Suprapubic skin (tissue), 4 donors: ENCODE results near the gene HIGD1A. TPM values are rescaled to one million over a fixed set of nuclear protein-coding genes. Genes with fewer than 3 reads are reported as not detected.

ENCODE experiments used
- DNase-seq, 2 donors: peaks; one replicate each; pipeline ENCODE4 v3.0.0-alpha.2; 2019; ENCODE audit warnings: low spot score in 2 of 2
- H3K27ac ChIP-seq: fragments of 200-600 bp; sonication (generic); one replicate; pipeline ENCODE4 v1.5.1; 2019
- H3K27me3 ChIP-seq: fragments of 200-600 bp; sonication (generic); one replicate; pipeline ENCODE4 v1.5.1; 2019
- H3K36me3 ChIP-seq: fragments of 200-600 bp; sonication (generic); one replicate; pipeline ENCODE4 v1.5.1; 2019
- H3K4me1 ChIP-seq: fragments of 200-600 bp; sonication (generic); one replicate; pipeline ENCODE4 v1.5.1; 2019
- H3K4me3 ChIP-seq: fragments of 200-600 bp; sonication (generic); one replicate; pipeline ENCODE4 v1.5.1; 2019; ENCODE audit warnings: mild to moderate bottlenecking
- H3K9me3 ChIP-seq: fragments of 200-600 bp; sonication (generic); one replicate; pipeline ENCODE4 v1.5.1; 2019
- EP300 ChIP-seq: sonication (generic); formaldehyde crosslinking; IDR thresholded peaks from one replicate; pipeline ENCODE4 v1.6.1; 2017; ENCODE audit warnings: antibody characterized with exemption
- POLR2A ChIP-seq, 2 donors: fragments of 450-650 bp; IDR thresholded peaks; one replicate each; pipeline ENCODE4 v1.6.1; 2017; ENCODE audit warnings: antibody characterized with exemption in 2 of 2, mild to moderate bottlenecking in 2 of 2, moderate library complexity in 2 of 2
- POLR2AphosphoS5 ChIP-seq, 3 donors: sonication (generic); formaldehyde crosslinking; IDR thresholded peaks; one replicate each; pipeline ENCODE4 v1.6.1; 2017; ENCODE audit warnings: antibody characterized with exemption in 3 of 3
- WGBS: methylation state at CpG from one replicate; pipeline ENCODE4 v1.1.5; 2018; 5-methylcytosine and 5-hydroxymethylcytosine counted together
- total RNA-seq, 4 donors: library from RNA; depleted of rRNA; stranded (reverse); fragments of >200 nt; gene quantifications; one replicate each; pipeline ENCODE4 v1.1.0, GENCODE V29; 2016
- TF ChIP-seq, protein P1 (sequence below), 2 donors: fragments of 200-600 bp in 1 of 2; fragments of 450-650 bp in 1 of 2; sonication (generic) in 1 of 2; IDR thresholded peaks; one replicate each; pipeline ENCODE4 v1.5.1; 2016 to 2019; ENCODE audit warnings: antibody characterized with exemption in 2 of 2, mild to moderate bottlenecking in 1 of 2, moderate library complexity in 1 of 2

HIGD1A gene
- total RNA-seq, 4 donors from 2014 or later: 46.8 to 91.9 (median 81.4) TPM

DNA sequence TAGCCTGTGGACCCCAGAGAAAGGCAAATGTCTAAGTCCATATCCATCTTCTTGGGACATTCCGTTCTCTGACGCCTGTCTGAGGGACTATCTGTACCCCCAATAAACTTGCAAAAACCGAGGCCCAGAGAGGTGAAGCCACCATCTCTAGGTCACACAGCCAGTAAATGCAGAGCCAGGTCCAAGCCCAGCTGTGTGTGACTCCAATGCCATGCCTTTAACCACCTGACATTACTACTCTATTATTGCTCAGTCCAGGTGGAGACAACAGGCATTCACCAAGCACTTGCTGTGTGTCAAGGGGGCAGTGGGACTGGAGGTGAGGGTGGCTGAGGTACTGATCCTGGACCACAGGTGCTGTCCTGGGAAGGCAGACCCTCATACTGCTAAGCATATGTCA is 46.0 kb upstream of the HIGD1A start:
- WGBS: 88% methylated on average over 3 of the region's 3 CpGs

DNA sequence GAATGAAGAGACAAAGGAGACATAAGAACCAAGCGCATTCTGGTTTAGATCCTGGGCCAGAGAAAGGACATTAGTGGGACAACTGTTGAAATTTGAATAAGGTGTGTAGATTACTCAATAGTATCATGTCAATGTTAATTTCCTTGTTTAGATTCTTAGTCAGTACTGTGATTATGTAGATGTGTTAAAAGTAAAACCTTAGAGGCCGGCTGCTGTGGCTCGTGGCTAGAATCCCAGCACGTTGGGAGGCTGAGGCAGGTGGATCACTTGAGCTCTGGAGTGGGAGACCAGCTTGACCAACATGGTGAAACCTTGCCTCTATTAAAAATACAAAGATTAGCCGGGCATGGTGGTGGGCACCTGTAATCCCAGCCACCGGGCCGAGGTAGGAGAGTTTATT is 44.7 kb upstream of the HIGD1A start:
- Histone ChIP-seq H3K4me3 (no peak overlapping the region), H3K36me3 (no peaks in the 10 kb centered on the region), H3K27me3 (no peaks in the 10 kb centered on the region), H3K9me3 (no peaks in the 10 kb centered on the region), H3K4me1 (peaks cover 29% of the 10 kb centered on the region), H3K27ac (no peak overlapping the region)
- TF ChIP-seq POLR2AphosphoS5 (IDR thresholded peaks at IDR 0.05) (no peak), POLR2A (IDR thresholded peaks at IDR 0.05) (no peak), EP300 (no peak)
- TF ChIP-seq, protein P1, sequence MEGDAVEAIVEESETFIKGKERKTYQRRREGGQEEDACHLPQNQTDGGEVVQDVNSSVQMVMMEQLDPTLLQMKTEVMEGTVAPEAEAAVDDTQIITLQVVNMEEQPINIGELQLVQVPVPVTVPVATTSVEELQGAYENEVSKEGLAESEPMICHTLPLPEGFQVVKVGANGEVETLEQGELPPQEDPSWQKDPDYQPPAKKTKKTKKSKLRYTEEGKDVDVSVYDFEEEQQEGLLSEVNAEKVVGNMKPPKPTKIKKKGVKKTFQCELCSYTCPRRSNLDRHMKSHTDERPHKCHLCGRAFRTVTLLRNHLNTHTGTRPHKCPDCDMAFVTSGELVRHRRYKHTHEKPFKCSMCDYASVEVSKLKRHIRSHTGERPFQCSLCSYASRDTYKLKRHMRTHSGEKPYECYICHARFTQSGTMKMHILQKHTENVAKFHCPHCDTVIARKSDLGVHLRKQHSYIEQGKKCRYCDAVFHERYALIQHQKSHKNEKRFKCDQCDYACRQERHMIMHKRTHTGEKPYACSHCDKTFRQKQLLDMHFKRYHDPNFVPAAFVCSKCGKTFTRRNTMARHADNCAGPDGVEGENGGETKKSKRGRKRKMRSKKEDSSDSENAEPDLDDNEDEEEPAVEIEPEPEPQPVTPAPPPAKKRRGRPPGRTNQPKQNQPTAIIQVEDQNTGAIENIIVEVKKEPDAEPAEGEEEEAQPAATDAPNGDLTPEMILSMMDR (IDR thresholded peaks at IDR 0.05): no peak
- no peak for DNase-seq
- 95% methylated on average over 7 of the region's 7 CpGs for WGBS

More for the DNA sequence above, 46.0 kb upstream of the HIGD1A start:
- no peaks in the 10 kb centered on the region for H3K27me3 ChIP-seq
- H3K36me3 ChIP-seq: no peaks in the 10 kb centered on the region
- no peaks in the 10 kb centered on the region for H3K9me3 ChIP-seq
- TF ChIP-seq POLR2A (IDR thresholded peaks at IDR 0.05): no peak
- TF ChIP-seq POLR2AphosphoS5 (IDR thresholded peaks at IDR 0.05): no peak
- TF ChIP-seq, protein P1 (IDR thresholded peaks at IDR 0.05): no peak
- peaks cover 24% of the 10 kb centered on the region for H3K4me1 ChIP-seq
- no peak overlapping the region for H3K27ac ChIP-seq
- H3K4me3 ChIP-seq: no peak overlapping the region
- no peak for DNase-seq

DNA sequence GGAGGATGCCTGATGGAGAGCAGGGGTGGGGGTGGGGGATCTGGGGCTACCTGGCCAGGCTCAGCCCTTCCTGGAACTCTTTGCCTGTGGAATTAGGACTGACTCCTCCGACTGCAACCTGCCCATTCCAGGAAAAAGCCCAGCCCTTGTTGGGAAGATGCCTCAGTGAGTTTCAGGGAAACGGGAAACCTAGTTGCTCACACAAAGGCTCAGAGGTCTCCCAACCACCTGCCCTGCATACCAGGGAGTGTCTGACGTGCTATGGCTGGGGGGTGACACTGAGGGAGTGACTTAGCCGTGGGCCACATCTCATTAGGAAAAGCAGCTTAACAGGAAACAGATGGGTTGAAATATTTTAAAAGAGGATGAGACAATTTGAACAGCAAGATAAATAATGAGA is 43.4 kb upstream of the HIGD1A start:
- TF ChIP-seq POLR2AphosphoS5 (IDR thresholded peaks at IDR 0.05): no peak
- TF ChIP-seq, protein P1 (IDR thresholded peaks at IDR 0.05): no peak
- Histone ChIP-seq H3K9me3 (no peaks in the 10 kb centered on the region), H3K36me3 (no peaks in the 10 kb centered on the region), H3K27me3 (no peaks in the 10 kb centered on the region), H3K27ac (peak overlapping the region; percentile 67), H3K4me3 (no peak overlapping the region), H3K4me1 (peaks cover 32% of the 10 kb centered on the region)
- WGBS: 46% methylated on average over 4 of the region's 4 CpGs
- DNase-seq: peak in 1 of 2 donors; percentile 76

DNA sequence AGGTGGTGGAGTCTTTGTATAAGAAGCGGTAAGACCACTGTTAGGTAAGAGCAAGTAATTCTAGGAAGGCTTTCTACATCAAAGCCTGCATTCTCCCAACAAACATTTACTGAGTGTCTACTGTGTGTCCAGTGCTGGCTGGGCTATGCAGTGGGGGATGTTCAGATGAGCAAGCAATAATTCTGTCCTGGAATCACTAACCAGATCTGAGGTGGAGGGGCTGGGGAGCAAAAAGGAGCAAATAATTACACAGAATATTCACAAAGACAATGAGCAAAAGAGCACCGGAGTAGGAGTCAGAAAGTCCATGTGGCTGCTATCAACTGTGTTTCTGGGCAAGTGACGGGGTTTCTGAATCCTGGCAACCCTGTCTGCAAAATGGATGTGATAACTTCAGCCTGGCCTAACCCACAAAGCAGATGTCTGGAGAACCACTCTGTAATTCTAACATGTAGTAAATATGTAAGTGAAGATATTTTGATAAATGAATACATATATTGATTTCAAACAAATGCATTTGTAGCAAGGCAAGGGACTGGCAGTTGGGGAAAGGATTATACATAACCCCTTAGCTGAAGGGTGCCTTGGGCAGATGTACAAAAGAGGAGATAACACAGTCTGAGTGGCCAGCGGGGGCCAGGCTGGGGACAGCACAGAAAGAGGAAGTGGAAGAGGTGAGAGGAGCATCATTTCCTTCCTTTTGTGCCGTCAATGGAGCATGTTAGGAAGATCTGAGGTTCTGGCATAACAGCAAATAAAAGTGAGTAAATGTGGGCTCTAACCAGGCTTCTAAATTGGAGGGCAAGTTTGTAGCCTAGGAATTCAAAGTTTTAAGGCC is 42.6 kb upstream of the HIGD1A start:
- TF ChIP-seq, protein P1 (IDR thresholded peaks at IDR 0.05): no peak
- TF ChIP-seq EP300 (no peak), POLR2A (IDR thresholded peaks at IDR 0.05) (no peak), POLR2AphosphoS5 (IDR thresholded peaks at IDR 0.05) (no peak)
- WGBS: 50% methylated on average over 5 of the region's 5 CpGs
- H3K9me3 ChIP-seq: no peaks in the 10 kb centered on the region
- no peak for DNase-seq
- H3K4me3 ChIP-seq: no peak overlapping the region
- H3K36me3 ChIP-seq: no peaks in the 10 kb centered on the region
- peak overlapping the region; percentile 67 for H3K27ac ChIP-seq
- H3K4me1 ChIP-seq: peaks cover 28% of the 10 kb centered on the region
- no peaks in the 10 kb centered on the region for H3K27me3 ChIP-seq

DNA sequence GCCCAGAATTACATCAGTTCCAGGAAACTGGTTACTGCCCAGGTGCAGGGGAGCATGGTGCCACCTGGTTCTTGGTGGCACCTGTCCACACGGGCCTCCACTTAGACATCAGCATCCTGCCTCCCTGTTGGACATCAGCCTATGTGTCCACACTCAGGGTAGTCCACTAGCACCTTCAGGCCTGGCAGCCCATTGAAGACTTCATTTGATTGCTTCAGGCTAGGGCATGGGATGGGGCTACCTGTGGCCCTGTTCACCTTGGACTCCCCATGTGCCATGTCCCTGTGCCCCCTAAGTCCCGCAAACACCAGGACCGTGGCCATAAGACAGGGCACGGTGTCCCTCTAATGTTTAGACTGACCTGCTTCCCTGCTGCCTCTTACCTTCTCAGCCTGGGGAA is 40.5 kb upstream of the HIGD1A start:
- TF ChIP-seq, protein P1 (IDR thresholded peaks at IDR 0.05): no peak
- TF ChIP-seq POLR2AphosphoS5 (IDR thresholded peaks at IDR 0.05) (no peak), POLR2A (IDR thresholded peaks at IDR 0.05) (no peak), EP300 (no peak)
- WGBS: 72% methylated on average over 4 of the region's 4 CpGs
- Histone ChIP-seq H3K27me3 (no peaks in the 10 kb centered on the region), H3K4me1 (peaks cover 23% of the 10 kb centered on the region), H3K36me3 (no peaks in the 10 kb centered on the region), H3K9me3 (no peaks in the 10 kb centered on the region), H3K4me3 (no peak overlapping the region), H3K27ac (peak overlapping the region; percentile 78)
- DNase-seq: no peak
